Esophagus mucosa (tissue), 1 donor: ENCODE data around the gene ZNF594. TPM values are rescaled to one million over a fixed set of nuclear protein-coding genes. Genes with fewer than 3 reads are reported as not detected.
"Not testable (repeated sequence)": the region's sequence is repeated elsewhere in the genome, so short reads cannot be mapped to it uniquely, and the experiment has no call there.

Experiments used
- ATAC-seq: fragments of 200-7000 bp; cut with Tn5 transposase; one replicate; pipeline ENCODE4 v1.9.1; 2020
- total RNA-seq: library from RNA; stranded (reverse); gene quantifications from one replicate; pipeline ENCODE4 v1.2.4, GENCODE V29; 2023
- donor health status: DM: yes; HTN: yes; CAD: no.

Gene ZNF594
- total RNA-seq, 1 donor from 2014 or later: 1.8 TPM

DNA sequence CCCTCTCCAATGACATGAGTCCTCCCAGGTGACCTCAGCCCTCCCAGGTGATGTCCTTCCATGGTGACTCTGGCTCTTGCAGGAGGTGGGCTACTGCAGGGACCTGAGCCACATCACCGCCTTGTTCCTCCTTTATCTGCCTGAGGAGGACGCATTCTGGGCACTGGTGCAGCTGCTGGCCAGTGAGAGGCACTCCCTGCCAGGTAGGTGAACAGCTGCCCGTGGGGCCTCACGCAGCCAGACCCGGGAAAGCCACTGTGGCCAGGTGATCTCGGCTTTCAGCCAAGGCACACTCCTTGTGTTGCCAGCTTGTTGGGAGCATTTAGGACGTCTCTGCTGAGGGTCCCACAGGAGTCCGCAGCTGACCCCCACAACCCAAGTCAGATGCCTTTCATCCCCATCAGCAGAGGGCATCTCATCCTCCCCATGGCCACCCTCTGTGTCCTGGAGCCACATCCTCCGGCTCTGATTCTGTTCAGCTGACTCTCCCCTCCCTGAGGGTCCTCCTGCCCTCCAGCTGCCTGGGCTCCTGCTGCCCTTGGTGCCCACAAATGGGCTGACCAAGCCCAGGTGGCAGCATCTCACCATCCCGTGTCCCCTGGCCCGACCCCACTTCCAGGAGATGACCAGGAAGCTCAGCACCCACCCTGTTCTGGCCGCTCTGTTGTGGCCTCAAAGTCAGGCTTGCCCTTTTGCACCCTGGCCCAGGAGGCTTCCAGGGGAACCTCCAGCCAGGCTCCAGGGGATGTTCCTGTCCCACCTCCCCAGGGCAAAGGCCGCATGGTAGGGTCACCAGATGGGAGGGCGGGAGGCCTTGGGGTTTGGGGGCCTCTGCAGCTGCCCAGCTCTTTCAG, 55.7 kb downstream of the ZNF594 start:
- no peak for ATAC-seq

DNA sequence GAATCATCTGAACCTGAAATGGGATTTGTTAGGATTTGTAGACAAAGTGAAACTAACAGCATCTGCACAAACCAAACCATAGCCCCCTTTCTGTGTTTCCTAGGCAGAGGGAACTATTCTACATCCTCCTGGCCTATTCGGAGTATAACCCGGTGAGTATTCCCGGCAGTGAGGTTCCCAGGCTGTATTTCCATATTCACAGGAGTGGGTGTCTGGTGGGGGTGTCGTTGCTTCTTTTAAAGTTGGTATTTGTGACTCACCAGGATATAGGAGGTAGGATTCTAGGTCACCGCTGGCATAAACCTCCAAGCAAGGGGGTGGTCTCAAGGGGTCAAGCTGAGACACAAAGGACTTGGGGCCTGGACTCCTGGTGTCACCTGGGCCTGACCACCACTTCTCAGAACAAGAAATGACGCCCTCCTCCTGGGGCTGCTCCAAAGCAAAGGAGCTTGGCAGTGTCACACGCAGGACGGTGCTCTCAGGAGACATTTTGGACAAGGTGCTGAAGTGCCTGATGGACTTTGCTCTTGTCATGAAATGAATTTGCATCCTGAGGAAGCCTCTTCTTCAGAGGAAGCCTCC, 56.4 kb downstream of the ZNF594 start:
- not testable (repeated sequence) for ATAC-seq

GRCh38 chr17:5134571-5134970, 57.1 kb downstream of the ZNF594 start:
- ATAC-seq: not testable (repeated sequence)

- not testable (repeated sequence) for ATAC-seq
These were observed 57.7 kb downstream of the ZNF594 start for GRCh38 chr17:5133961-5134360.

DNA sequence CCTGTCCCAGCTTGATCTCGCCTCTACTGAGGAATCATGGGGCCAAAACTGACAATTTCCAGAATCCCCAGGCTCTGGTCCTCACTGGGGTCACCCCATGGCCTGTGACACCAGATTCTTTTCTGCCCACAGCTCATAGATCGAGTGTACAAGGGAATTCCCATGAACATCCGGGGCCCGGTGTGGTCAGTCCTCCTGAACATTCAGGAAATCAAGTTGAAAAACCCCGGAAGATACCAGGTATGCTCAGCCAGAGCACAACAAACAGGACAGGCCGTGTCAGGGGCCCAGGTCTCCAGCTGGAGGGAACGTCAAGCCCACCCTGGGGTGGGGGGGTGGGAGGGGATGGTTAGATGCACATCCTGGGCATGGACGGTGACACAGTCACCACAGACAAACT, 58.4 kb downstream of the ZNF594 start:
- no peak for ATAC-seq

GRCh38 chr17:5132503-5133225, 59.0 kb downstream of the ZNF594 start:
- not testable (repeated sequence) for ATAC-seq

DNA sequence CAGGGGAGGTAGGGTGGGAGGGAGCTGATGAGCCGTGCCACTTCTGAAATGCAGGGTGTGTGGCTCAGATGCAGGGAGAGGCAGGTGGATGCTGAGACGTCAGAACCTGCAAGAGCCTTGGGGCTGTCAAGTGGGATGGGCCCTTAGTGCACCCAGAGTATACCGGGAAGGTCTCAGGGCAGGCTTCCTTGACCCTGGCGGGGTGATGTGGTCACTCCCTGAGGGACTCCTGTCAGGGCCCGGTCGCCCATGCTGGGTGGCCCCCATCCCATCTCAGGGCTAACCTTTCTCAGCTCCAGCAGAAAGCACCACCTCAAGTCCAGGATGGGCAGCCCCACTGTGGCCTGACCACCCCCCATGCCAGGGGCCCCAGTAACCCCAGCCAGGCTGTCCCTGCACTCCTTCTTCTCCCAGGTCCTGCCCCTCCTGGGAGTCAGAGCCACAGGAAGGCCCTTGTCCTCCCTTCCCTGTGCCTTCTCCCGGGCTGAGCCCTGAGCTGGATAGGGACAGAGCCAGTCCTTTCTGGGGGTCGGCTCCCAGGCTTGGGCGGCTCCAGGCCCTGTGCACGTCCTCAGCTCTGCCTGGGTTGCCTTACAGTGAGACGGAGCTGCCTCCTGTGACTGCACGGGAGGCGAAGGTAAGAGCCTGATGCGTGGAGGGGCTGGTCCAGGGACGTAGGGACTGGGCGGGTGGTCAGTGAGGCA, 59.7 kb downstream of the ZNF594 start:
- ATAC-seq: not testable (repeated sequence)

- peak; percentile 13 for ATAC-seq
These were observed 60.4 kb downstream of the ZNF594 start for GRCh38 chr17:5131146-5131715.

DNA sequence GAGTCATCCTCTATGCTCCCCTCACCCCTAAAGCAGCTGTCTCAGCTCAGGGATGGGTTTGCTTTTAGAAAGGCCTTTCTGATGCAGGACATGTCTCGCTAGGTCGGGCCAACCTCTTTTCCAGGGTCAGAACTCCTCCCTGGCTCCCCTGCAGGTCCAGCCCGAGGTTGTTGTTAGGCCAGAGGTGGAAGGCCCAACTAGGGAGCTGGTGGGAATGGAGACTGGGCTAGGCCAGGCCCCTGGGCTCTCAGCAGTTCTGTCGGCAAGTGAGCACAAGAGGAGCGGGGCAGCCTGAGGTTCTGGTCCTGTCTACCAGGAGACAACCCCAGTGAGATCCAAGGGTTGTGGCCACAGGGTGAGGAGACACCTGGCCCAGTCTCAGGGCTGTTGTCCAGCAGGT, 61.0 kb downstream of the ZNF594 start:
- not testable (repeated sequence) for ATAC-seq

GRCh38 chr17:5130261-5130660, 61.4 kb downstream of the ZNF594 start:
- not testable (repeated sequence) for ATAC-seq

GRCh38 chr17:5129770-5130169, 61.9 kb downstream of the ZNF594 start:
- ATAC-seq: not testable (repeated sequence)

Other genes starting within 250 kb of the ZNF594 start
- gene PFN1, start 243.3 kb downstream of the ZNF594 start, total RNA-seq: 455 TPM
- 1.5 TPM for gene ENO3, start 240.7 kb downstream of the ZNF594 start, total RNA-seq
- gene SPAG7, start 224.1 kb downstream of the ZNF594 start, total RNA-seq: 65.7 TPM
- 23.8 TPM for gene CAMTA2, start 204.2 kb downstream of the ZNF594 start, total RNA-seq
- not detected for gene INCA1, start 194.3 kb downstream of the ZNF594 start, total RNA-seq
- gene KIF1C, start 193.9 kb downstream of the ZNF594 start, total RNA-seq: 95.4 TPM
- 0.68 TPM for gene SLC52A1, start 156.4 kb downstream of the ZNF594 start, total RNA-seq
- gene ZFP3, start 113.4 kb downstream of the ZNF594 start, total RNA-seq: 1.8 TPM
- 3.1 TPM for gene ZNF232, start 80.0 kb downstream of the ZNF594 start, total RNA-seq
- not detected for gene USP6, start 75.8 kb downstream of the ZNF594 start, total RNA-seq
- gene SCIMP, start 43.0 kb upstream of the ZNF594 start, total RNA-seq: 0.72 TPM
- 15.1 TPM for gene RABEP1, start 90.4 kb upstream of the ZNF594 start, total RNA-seq
- 50.4 TPM for gene NUP88, start 227.8 kb upstream of the ZNF594 start, total RNA-seq
- gene RPAIN, start 228.3 kb upstream of the ZNF594 start, total RNA-seq: 20.7 TPM
- 183 TPM for gene C1QBP, start 247.3 kb upstream of the ZNF594 start, total RNA-seq